ENCODE data around the gene WDR5B. TPM values are rescaled to one million over a fixed set of nuclear protein-coding genes. Genes with fewer than 3 reads are reported as not detected.

Gene WDR5B
- total and polyA plus RNA-seq, 10 of the 15 experiments (the other 5 are each of a cell fraction or from before 2014, with no cell fraction given), result 1.7 to 7.9 (median 3.3) TPM

GRCh38 chr3:122365073-122365472, 50.8 kb downstream of the WDR5B start:
- H3K36me3 ChIP-seq (ENCODE audit: control insufficient read depth in 2 of 2, insufficient read depth in 2 of 2, low read length in 1 of 2), result peaks cover 4 to 19% of the 10 kb centered on the region in 2 experiments
- RAD21 ChIA-PET (ENCODE audit: unreplicated experiment), result interaction anchor here (0.8 to 3.8 kb wide), 22 partner anchors 11 to 818 kb away, joined by 3 to 32 read pairs (median 4); partner anchors contain the start of genes CSTA, FAM162A, MIX23 and POLQ

More at GRCh38 chr3:122365073-122365472, 50.8 kb downstream of the WDR5B start:
- ChIA-PET POLR2A (interaction anchor here (0.6 to 3.2 kb wide), 11 partner anchors 11 to 819 kb away, joined by 3 to 28 read pairs (median 3); partner anchors contain the start of genes FAM162A, MIX23 and POLQ), SMC1A (ENCODE audit: uncharacterized antibody, unreplicated experiment) (interaction anchor here (0.5 to 6.0 kb wide), 19 partner anchors 9 to 819 kb away, joined by 3 to 50 read pairs (median 7); partner anchors contain the start of genes FAM162A, MIX23 and POLQ), CTCF (interaction anchor here (0.7 to 4.5 kb wide), 13 partner anchors 10 to 264 kb away, joined by 3 to 52 read pairs (median 5); partner anchors contain the start of genes FAM162A and MIX23)
- peak overlapping the region; percentile 0; the same call in 1 of the 2 replicates for H3K27ac ChIP-seq (ENCODE audit: control insufficient read depth, insufficient read depth)
- no peak overlapping the region for H2AFZ ChIP-seq (ENCODE audit: control insufficient read depth, low read depth, low read length)
- WGBS (ENCODE audit: insufficient coverage, insufficient replicate concordance, low lambda C conversion rate, missing lambda C conversion rate), result 5% methylated on average over 1 of the region's 1 CpG
- no peaks in the 10 kb centered on the region for H4K20me1 ChIP-seq (ENCODE audit: control insufficient read depth, insufficient read depth)
- no peak overlapping the region for H3K4me2 ChIP-seq (ENCODE audit: control insufficient read depth, insufficient read depth)
- H3K4me1 ChIP-seq (ENCODE audit: control insufficient read depth, insufficient read depth, low read length), result no peaks in the 10 kb centered on the region
- H3K9me3 ChIP-seq (replicated peaks; ENCODE audit: control insufficient read depth, insufficient read depth, low read length), result no peaks in the 10 kb centered on the region
- BruUV-seq (replicated peaks), result no TSS peak
- no peaks in the 10 kb centered on the region for H3K27me3 ChIP-seq (replicated peaks in 1 of 2; ENCODE audit: control insufficient read depth in 2 of 2, insufficient read depth in 2 of 2, low read length in 1 of 2)
- no peaks in the 10 kb centered on the region for H3K79me2 ChIP-seq (ENCODE audit: control insufficient read depth, insufficient read depth, low read length)
- DNase-seq (ENCODE audit: low read depth, low spot score) (no peak), ATAC-seq (peak; percentile 81), FAIRE-seq (no peak)
- H3K4me3 ChIP-seq, result no peak overlapping the region
- in situ Hi-C loops (cut with MboI), result no loop called here
- intact Hi-C loops (cut with micrococcal nuclease; ENCODE audit: unreplicated experiment), result no loop called here
- no peak overlapping the region for H3K9ac ChIP-seq (ENCODE audit: control insufficient read depth, insufficient read depth, low read length)
- TF ChIP-seq SMAD5 (IDR thresholded peaks at IDR 0.05; ENCODE audit: low read depth), result no peak
- TF ChIP-seq BMI1 (IDR thresholded peaks at IDR 0.05; ENCODE audit: borderline replicate concordance), result no peak
- TF ChIP-seq MYB (IDR thresholded peaks at IDR 0.05; ENCODE audit: borderline replicate concordance, low read depth, low read length), result no peak
- no peak for TF ChIP-seq FOS (IDR thresholded peaks at IDR 0.05; ENCODE audit: borderline replicate concordance, extremely low read depth, insufficient read length)
- no peak for TF ChIP-seq CUX1 (IDR thresholded peaks at IDR 0.05; ENCODE audit: insufficient replicate concordance, low read depth, low read length)
- TF ChIP-seq BCL11A (IDR thresholded peaks at IDR 0.05; ENCODE audit: low read depth, low read length), result 0 out of 2 replicates have a peak, but pooled peaks have one; percentile 11
- TF ChIP-seq FOXK2 (IDR thresholded peaks at IDR 0.05), result no peak
- TF ChIP-seq HDAC2 (IDR thresholded peaks at IDR 0.05), result no peak
- no peak for TF ChIP-seq BHLHE40 (IDR thresholded peaks at IDR 0.05; ENCODE audit: borderline replicate concordance in 1 of 2, low read depth in 2 of 2, low read length in 1 of 2)
- peak; percentile 85 for TF ChIP-seq PKNOX1 (IDR thresholded peaks at IDR 0.05)
- TF ChIP-seq SUZ12 (IDR thresholded peaks at IDR 0.05; ENCODE audit: unreplicated experiment), result no peak
- TF ChIP-seq KAT2A (conservative IDR thresholded peaks at IDR 0.05; ENCODE audit: control insufficient read depth, low read depth, low read length), result no peak
- TF ChIP-seq STAT3 (IDR thresholded peaks at IDR 0.05; ENCODE audit: low read depth, low read length), result no peak
- no peak for TF ChIP-seq ATF3 (IDR thresholded peaks at IDR 0.05; ENCODE audit: borderline replicate concordance, extremely low read depth, low read depth, low read length)
- TF ChIP-seq NFXL1 (IDR thresholded peaks at IDR 0.05; ENCODE audit: borderline replicate concordance), result no peak

All from GM12878 (cell line).